Colonic mucosa (tissue), 4 donors: ENCODE data around the gene RHOBTB1. TPM values are rescaled to one million over a fixed set of nuclear protein-coding genes. Genes with fewer than 3 reads are reported as not detected.
"Not testable (repeated sequence)": the region's sequence is repeated elsewhere in the genome, so short reads cannot be mapped to it uniquely, and the experiment has no call there.

Experiments
- DNase-seq: peaks from one replicate; pipeline ENCODE4 v3.0.0-alpha.2; 2020
- H3K27ac ChIP-seq: fragments of 200-600 bp; one replicate; pipeline ENCODE4 v1.8.0; 2021
- H3K27me3 ChIP-seq: fragments of 200-600 bp; one replicate; pipeline ENCODE4 v1.8.0; 2021
- H3K36me3 ChIP-seq: fragments of 200-600 bp; one replicate; pipeline ENCODE4 v1.8.0; 2021
- H3K4me1 ChIP-seq: fragments of 200-600 bp; one replicate; pipeline ENCODE4 v1.8.0; 2021; ENCODE audit warnings: mild to moderate bottlenecking
- H3K4me3 ChIP-seq: fragments of 200-600 bp; one replicate; pipeline ENCODE4 v1.8.0; 2021
- H3K9ac ChIP-seq, 2 donors: one replicate each; pipeline ENCODE4 v1.7.0; 2013; ENCODE audit warnings: control low read depth in 2 of 2, low read depth in 2 of 2, low read length in 2 of 2
- H3K9me3 ChIP-seq: fragments of 200-600 bp; one replicate; pipeline ENCODE4 v1.8.0; 2021
- intact Hi-C: fragments of 100-400 bp; cut with DNase I; formaldehyde crosslinking; loops from one replicate; pipeline ENCODE4 v1.14.1; 2022
- total RNA-seq, 2 donors: library from RNA; stranded (reverse); fragmentation: NEBNext Ultra II Directional in 1 of 2; extraction: Animal tissue kit (Norgen Biotek cat#: 25700) in 1 of 2; gene quantifications; one replicate each; pipeline ENCODE4 v1.2.1, GENCODE V29; 2021
- TF ChIP-seq, protein P1 (sequence below): fragments of 200-600 bp; IDR thresholded peaks from one replicate; pipeline ENCODE4 v1.8.0; 2022; ENCODE audit warnings: antibody characterized with exemption, mild to moderate bottlenecking
- donor health status: healthy.
- donor health status: DM: no; HTN: no; CAD: no.
- donor health status: DM: no; HTN: no; CAD: no.

RHOBTB1 gene
- total RNA-seq, 2 donors from 2014 or later = 2.5 to 4.9 TPM

DNA sequence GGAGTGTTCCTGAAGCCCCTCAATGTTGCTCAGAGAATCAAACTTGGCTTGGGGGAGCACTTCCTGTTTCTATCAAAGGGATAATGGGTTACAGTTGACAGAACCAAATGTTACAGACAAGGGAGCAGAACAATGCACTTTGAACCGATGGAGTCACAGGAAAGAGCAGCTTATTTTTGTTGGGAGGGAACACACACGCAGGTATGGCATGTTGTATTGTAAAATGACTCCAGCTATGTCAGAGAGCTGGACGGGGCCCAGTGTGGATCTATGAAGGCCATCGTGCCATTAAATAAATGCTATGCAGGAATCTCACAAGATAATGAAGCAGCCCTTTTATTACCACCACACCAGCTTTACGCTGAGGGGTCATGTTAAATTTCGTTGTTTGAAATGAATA lies 35.1 kb downstream of the RHOBTB1 start:
- H3K9me3 ChIP-seq = no peaks in the 10 kb centered on the region
- no peaks in the 10 kb centered on the region for H3K36me3 ChIP-seq
- no peaks in the 10 kb centered on the region for H3K27me3 ChIP-seq
- H3K4me3 ChIP-seq = no peak overlapping the region
- intact Hi-C loops = no loop called here
- H3K4me1 ChIP-seq = no peaks in the 10 kb centered on the region
- TF ChIP-seq, protein P1, sequence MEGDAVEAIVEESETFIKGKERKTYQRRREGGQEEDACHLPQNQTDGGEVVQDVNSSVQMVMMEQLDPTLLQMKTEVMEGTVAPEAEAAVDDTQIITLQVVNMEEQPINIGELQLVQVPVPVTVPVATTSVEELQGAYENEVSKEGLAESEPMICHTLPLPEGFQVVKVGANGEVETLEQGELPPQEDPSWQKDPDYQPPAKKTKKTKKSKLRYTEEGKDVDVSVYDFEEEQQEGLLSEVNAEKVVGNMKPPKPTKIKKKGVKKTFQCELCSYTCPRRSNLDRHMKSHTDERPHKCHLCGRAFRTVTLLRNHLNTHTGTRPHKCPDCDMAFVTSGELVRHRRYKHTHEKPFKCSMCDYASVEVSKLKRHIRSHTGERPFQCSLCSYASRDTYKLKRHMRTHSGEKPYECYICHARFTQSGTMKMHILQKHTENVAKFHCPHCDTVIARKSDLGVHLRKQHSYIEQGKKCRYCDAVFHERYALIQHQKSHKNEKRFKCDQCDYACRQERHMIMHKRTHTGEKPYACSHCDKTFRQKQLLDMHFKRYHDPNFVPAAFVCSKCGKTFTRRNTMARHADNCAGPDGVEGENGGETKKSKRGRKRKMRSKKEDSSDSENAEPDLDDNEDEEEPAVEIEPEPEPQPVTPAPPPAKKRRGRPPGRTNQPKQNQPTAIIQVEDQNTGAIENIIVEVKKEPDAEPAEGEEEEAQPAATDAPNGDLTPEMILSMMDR = no peak
- no peak overlapping the region for H3K9ac ChIP-seq
- DNase-seq = no peak
- H3K27ac ChIP-seq = no peak overlapping the region

DNA sequence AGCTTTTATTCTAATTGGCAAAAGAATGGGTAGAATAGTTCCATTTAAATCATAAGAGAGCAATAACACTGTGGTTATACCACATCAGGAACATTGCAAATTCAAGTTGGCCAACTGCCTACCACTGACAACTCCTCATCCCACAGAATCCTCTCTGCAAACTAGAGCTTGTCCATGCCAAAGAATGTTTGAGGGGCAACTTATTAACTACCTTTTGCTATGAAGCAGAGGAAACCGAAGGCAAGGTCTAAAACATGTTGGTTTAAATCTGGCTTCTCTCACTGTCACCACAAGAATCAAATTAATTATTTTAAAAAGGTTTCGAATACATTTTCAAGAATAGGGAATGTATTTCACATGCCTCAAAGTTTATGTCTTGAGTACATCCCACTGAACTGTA lies 36.0 kb downstream of the RHOBTB1 start:
- H3K4me1 ChIP-seq = no peaks in the 10 kb centered on the region
- no peak overlapping the region for H3K9ac ChIP-seq
- intact Hi-C loops = no loop called here
- H3K4me3 ChIP-seq = no peak overlapping the region
- no peaks in the 10 kb centered on the region for H3K9me3 ChIP-seq
- H3K27me3 ChIP-seq = no peaks in the 10 kb centered on the region
- H3K27ac ChIP-seq = no peak overlapping the region
- TF ChIP-seq, protein P1 = no peak
- no peak for DNase-seq
- no peaks in the 10 kb centered on the region for H3K36me3 ChIP-seq

DNA sequence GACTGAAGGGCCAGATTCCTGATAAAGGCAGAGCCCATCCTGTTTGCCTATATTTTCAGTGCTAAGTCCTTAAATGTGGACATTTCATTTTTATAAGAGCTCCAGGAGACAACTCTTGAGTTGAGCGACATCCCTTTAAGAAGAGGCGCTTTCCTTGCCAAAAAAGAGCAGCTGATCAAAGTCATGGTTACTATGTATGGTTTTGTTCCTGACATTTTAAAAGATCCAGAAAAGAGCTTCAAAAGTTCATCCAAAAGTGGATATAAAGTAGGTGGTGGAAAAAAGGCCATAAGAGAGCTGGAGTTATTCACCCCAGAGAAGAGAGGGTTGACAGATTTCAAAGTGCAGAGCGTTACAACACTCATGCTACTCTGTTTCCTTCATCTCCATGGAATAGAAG lies 36.7 kb downstream of the RHOBTB1 start:
- H3K4me1 ChIP-seq = no peaks in the 10 kb centered on the region
- H3K27ac ChIP-seq = no peak overlapping the region
- H3K4me3 ChIP-seq = no peak overlapping the region
- intact Hi-C loops = no loop called here
- TF ChIP-seq, protein P1 = no peak
- no peaks in the 10 kb centered on the region for H3K9me3 ChIP-seq
- H3K36me3 ChIP-seq = no peaks in the 10 kb centered on the region
- no peak overlapping the region for H3K9ac ChIP-seq
- no peaks in the 10 kb centered on the region for H3K27me3 ChIP-seq
- no peak for DNase-seq

DNA sequence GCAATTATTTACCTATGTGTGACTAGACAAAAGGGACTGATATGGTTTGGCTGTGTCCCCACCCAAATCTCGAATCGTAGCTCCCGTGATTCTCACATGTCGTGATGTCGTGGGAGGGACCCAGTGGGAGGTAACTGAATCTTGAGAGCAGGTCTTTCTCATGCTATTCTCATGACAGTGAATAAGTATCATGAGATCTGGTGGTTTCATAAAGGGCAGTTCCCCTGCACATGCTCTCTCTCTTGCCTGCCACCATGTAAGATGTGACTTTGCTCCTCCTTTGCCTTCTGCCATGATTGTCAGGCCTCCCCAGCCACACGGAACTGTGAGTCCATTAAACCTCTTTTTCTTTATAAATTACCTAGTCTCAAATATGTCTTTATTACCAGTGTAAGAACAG lies 37.2 kb downstream of the RHOBTB1 start:
- H3K4me1 ChIP-seq, H3K27ac ChIP-seq: not testable (repeated sequence)

DNA sequence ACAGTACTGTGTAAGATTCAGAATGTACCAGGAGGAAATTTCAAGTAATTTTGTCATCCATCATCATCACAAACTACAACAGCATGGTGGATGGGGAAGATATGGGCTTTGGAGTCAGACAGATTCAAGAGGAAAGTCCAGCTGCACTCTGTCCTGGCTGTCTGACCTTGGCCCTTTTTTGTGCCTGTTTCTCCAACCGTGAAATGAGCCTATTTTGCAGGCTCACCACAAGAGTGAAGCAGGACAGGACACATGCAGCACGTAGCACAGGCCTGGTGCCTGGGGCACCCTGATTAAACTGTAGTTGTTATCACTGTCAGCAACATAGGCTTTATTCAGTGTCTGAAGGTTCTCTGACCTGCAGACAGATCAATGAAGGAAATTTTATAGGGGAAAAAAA lies 37.6 kb downstream of the RHOBTB1 start:
- Histone ChIP-seq H3K4me1 (no peaks in the 10 kb centered on the region), H3K27me3 (no peaks in the 10 kb centered on the region), H3K9me3 (no peaks in the 10 kb centered on the region), H3K27ac (no peak overlapping the region), H3K36me3 (no peaks in the 10 kb centered on the region), H3K9ac (no peak overlapping the region), H3K4me3 (no peak overlapping the region)
- intact Hi-C loops = no loop called here
- no peak for DNase-seq
- TF ChIP-seq, protein P1 = no peak

More for the DNA sequence above, 37.2 kb downstream of the RHOBTB1 start:
- H3K4me3 ChIP-seq, DNase-seq, intact Hi-C loops, H3K27me3 ChIP-seq, H3K9ac ChIP-seq, H3K36me3 ChIP-seq, H3K9me3 ChIP-seq: not testable (repeated sequence)

DNA sequence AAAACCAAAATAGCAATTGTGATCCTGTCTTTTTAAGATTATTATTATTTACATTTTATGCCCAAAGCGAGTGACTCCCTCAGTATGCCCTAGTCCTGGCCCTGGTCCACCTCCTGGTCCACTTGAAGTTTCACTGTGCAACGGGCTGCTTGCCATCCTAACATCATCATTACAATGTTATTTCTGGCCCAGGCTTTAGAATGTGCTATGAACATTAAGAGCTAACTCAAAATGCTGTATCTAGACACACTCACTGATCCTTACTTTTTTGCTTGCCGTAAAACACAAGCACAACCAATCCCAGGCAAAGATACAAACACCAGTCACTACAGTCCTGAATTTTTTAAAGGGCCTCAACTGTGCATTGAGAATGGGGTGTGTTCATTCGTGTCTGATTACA lies 38.4 kb downstream of the RHOBTB1 start:
- no peaks in the 10 kb centered on the region for H3K36me3 ChIP-seq
- no peaks in the 10 kb centered on the region for H3K4me1 ChIP-seq
- H3K27me3 ChIP-seq = no peaks in the 10 kb centered on the region
- H3K27ac ChIP-seq = no peak overlapping the region
- intact Hi-C loops = no loop called here
- no peak overlapping the region for H3K9ac ChIP-seq
- no peaks in the 10 kb centered on the region for H3K9me3 ChIP-seq
- DNase-seq = no peak
- H3K4me3 ChIP-seq = no peak overlapping the region
- TF ChIP-seq, protein P1 = no peak
